ENCODE results near the gene GFOD2.

The GFOD2 gene

GRCh38 chr16:67734731-67735201, 15.7 kb upstream of the GFOD2 start:
- Histone ChIP-seq H4K91ac (ENCODE audit: low read depth, low read length) (no peak overlapping the region), H3K36me3 (ENCODE audit: control insufficient read depth in 1 of 2, insufficient read depth in 2 of 2, low read length in 2 of 2) (peaks cover 41 to 57% of the 10 kb centered on the region in 2 experiments), H4K8ac (ENCODE audit: low read depth, low read length) (no peak overlapping the region), H3K27ac (ENCODE audit: low read depth, low read length) (no peak overlapping the region), H3K79me1 (ENCODE audit: low read length) (no peaks in the 10 kb centered on the region), H3K23ac (ENCODE audit: low read length) (no peak overlapping the region), H4K12ac (ENCODE audit: low read depth, low read length) (no peak overlapping the region), H3K4me3 (ENCODE audit: low read depth, low read length) (no peak overlapping the region), H3K9ac (ENCODE audit: low read length) (no peak overlapping the region), H2AK5ac (ENCODE audit: low read length) (no peak overlapping the region), H3K79me2 (ENCODE audit: control insufficient read depth, insufficient read depth, low read length, poor library complexity) (no peaks in the 10 kb centered on the region), H3K27me3 (ENCODE audit: insufficient read depth, low read length) (no peaks in the 10 kb centered on the region), H3K4ac (ENCODE audit: low read depth, low read length) (no peak overlapping the region), H2AFZ (ENCODE audit: insufficient read depth, low read length, poor library complexity) (no peak overlapping the region), H2BK12ac (ENCODE audit: low read length) (no peak overlapping the region), H3K9me3 (ENCODE audit: insufficient read depth, low read depth, low read length) (peaks cover 4% of the 10 kb centered on the region), H3K4me1 (ENCODE audit: control insufficient read depth in 1 of 2, insufficient read depth in 2 of 2, low read length in 2 of 2) (no peaks in the 10 kb centered on the region), H3K14ac (ENCODE audit: low read length) (no peak overlapping the region), H2BK5ac (ENCODE audit: low read depth, low read length, poor library complexity) (no peak overlapping the region), H3K18ac (ENCODE audit: low read length) (no peak overlapping the region), H2BK120ac (ENCODE audit: insufficient read depth, low read length, poor library complexity) (no peak overlapping the region), H3K4me2 (ENCODE audit: low read length) (no peak overlapping the region)
- no peak for DNase-seq
- no CpG with 5 or more reads among the region's 9 CpGs for WGBS (ENCODE audit: extremely low coverage, insufficient coverage, insufficient read length)

- Histone ChIP-seq H4K91ac (ENCODE audit: low read depth, low read length) (no peak overlapping the region), H3K79me1 (ENCODE audit: low read length) (no peaks in the 10 kb centered on the region), H3K4me3 (ENCODE audit: low read depth, low read length) (no peak overlapping the region), H3K27me3 (ENCODE audit: insufficient read depth, low read length) (no peaks in the 10 kb centered on the region), H3K4me1 (ENCODE audit: control insufficient read depth in 1 of 2, insufficient read depth in 2 of 2, low read length in 2 of 2) (no peaks in the 10 kb centered on the region), H3K79me2 (ENCODE audit: control insufficient read depth, insufficient read depth, low read length, poor library complexity) (no peaks in the 10 kb centered on the region), H2AK5ac (ENCODE audit: low read length) (no peak overlapping the region), H3K23ac (ENCODE audit: low read length) (no peak overlapping the region), H4K12ac (ENCODE audit: low read depth, low read length) (no peak overlapping the region), H3K4ac (ENCODE audit: low read depth, low read length) (no peak overlapping the region), H3K36me3 (ENCODE audit: control insufficient read depth in 1 of 2, insufficient read depth in 2 of 2, low read length in 2 of 2) (peaks cover 49 to 59% of the 10 kb centered on the region in 2 experiments), H4K8ac (ENCODE audit: low read depth, low read length) (no peak overlapping the region), H3K18ac (ENCODE audit: low read length) (no peak overlapping the region), H3K9ac (ENCODE audit: low read length) (no peak overlapping the region), H3K9me3 (ENCODE audit: insufficient read depth, low read depth, low read length) (peaks cover 4% of the 10 kb centered on the region), H3K4me2 (ENCODE audit: low read length) (no peak overlapping the region), H3K14ac (ENCODE audit: low read length) (no peak overlapping the region), H2AFZ (ENCODE audit: insufficient read depth, low read length, poor library complexity) (no peak overlapping the region), H3K27ac (ENCODE audit: low read depth, low read length) (no peak overlapping the region), H2BK5ac (ENCODE audit: low read depth, low read length, poor library complexity) (no peak overlapping the region), H2BK120ac (ENCODE audit: insufficient read depth, low read length, poor library complexity) (no peak overlapping the region), H2BK12ac (ENCODE audit: low read length) (no peak overlapping the region)
- DNase-seq, result no peak
- no CpG with 5 or more reads among the region's 5 CpGs for WGBS (ENCODE audit: extremely low coverage, insufficient coverage, insufficient read length)
These were observed 14.8 kb upstream of the GFOD2 start for GRCh38 chr16:67733734-67734470.

GRCh38 chr16:67731753-67732095, 12.6 kb upstream of the GFOD2 start:
- H3K18ac ChIP-seq (ENCODE audit: low read length), result no peak overlapping the region
- H2BK12ac ChIP-seq (ENCODE audit: low read length), result no peak overlapping the region
- no peak overlapping the region for H2AFZ ChIP-seq (ENCODE audit: insufficient read depth, low read length, poor library complexity)
- H3K9me3 ChIP-seq (ENCODE audit: insufficient read depth, low read depth, low read length), result peaks cover 4% of the 10 kb centered on the region
- no peaks in the 10 kb centered on the region for H3K27me3 ChIP-seq (ENCODE audit: insufficient read depth, low read length)
- H3K14ac ChIP-seq (ENCODE audit: low read length), result no peak overlapping the region
- H3K4ac ChIP-seq (ENCODE audit: low read depth, low read length), result no peak overlapping the region
- H4K12ac ChIP-seq (ENCODE audit: low read depth, low read length), result no peak overlapping the region
- H3K4me2 ChIP-seq (ENCODE audit: low read length), result no peak overlapping the region
- H3K9ac ChIP-seq (ENCODE audit: low read length), result no peak overlapping the region
- H3K27ac ChIP-seq (ENCODE audit: low read depth, low read length), result no peak overlapping the region
- H3K23ac ChIP-seq (ENCODE audit: low read length), result no peak overlapping the region
- no peak overlapping the region for H4K91ac ChIP-seq (ENCODE audit: low read depth, low read length)
- DNase-seq, result no peak
- H2BK120ac ChIP-seq (ENCODE audit: insufficient read depth, low read length, poor library complexity), result no peak overlapping the region
- no peaks in the 10 kb centered on the region for H3K79me2 ChIP-seq (ENCODE audit: control insufficient read depth, insufficient read depth, low read length, poor library complexity)
- no peak overlapping the region for H4K8ac ChIP-seq (ENCODE audit: low read depth, low read length)
- no CpG with 5 or more reads among the region's 4 CpGs for WGBS (ENCODE audit: extremely low coverage, insufficient coverage, insufficient read length)
- no peaks in the 10 kb centered on the region for H3K79me1 ChIP-seq (ENCODE audit: low read length)
- no peak overlapping the region for H2AK5ac ChIP-seq (ENCODE audit: low read length)
- peaks cover 65 to 75% of the 10 kb centered on the region in 2 experiments for H3K36me3 ChIP-seq (ENCODE audit: control insufficient read depth in 1 of 2, insufficient read depth in 2 of 2, low read length in 2 of 2)
- H3K4me3 ChIP-seq (ENCODE audit: low read depth, low read length), result no peak overlapping the region
- H2BK5ac ChIP-seq (ENCODE audit: low read depth, low read length, poor library complexity), result no peak overlapping the region
- no peaks in the 10 kb centered on the region for H3K4me1 ChIP-seq (ENCODE audit: control insufficient read depth in 1 of 2, insufficient read depth in 2 of 2, low read length in 2 of 2)

GRCh38 chr16:67731071-67731752, 12.1 kb upstream of the GFOD2 start:
- H4K91ac ChIP-seq (ENCODE audit: low read depth, low read length), result no peak overlapping the region
- H3K9ac ChIP-seq (ENCODE audit: low read length), result no peak overlapping the region
- no peak overlapping the region for H2BK120ac ChIP-seq (ENCODE audit: insufficient read depth, low read length, poor library complexity)
- no peak overlapping the region for H3K4me3 ChIP-seq (ENCODE audit: low read depth, low read length)
- H3K14ac ChIP-seq (ENCODE audit: low read length), result no peak overlapping the region
- no peak overlapping the region for H2BK12ac ChIP-seq (ENCODE audit: low read length)
- H3K4me1 ChIP-seq (ENCODE audit: control insufficient read depth in 1 of 2, insufficient read depth in 2 of 2, low read length in 2 of 2), result no peaks in the 10 kb centered on the region
- no peak overlapping the region for H2AFZ ChIP-seq (ENCODE audit: insufficient read depth, low read length, poor library complexity)
- no peak overlapping the region for H3K4me2 ChIP-seq (ENCODE audit: low read length)
- H3K79me2 ChIP-seq (ENCODE audit: control insufficient read depth, insufficient read depth, low read length, poor library complexity), result no peaks in the 10 kb centered on the region
- no peak overlapping the region for H3K4ac ChIP-seq (ENCODE audit: low read depth, low read length)
- H3K23ac ChIP-seq (ENCODE audit: low read length), result no peak overlapping the region
- H4K8ac ChIP-seq (ENCODE audit: low read depth, low read length), result no peak overlapping the region
- H2BK5ac ChIP-seq (ENCODE audit: low read depth, low read length, poor library complexity), result no peak overlapping the region
- no peak for DNase-seq
- WGBS (ENCODE audit: extremely low coverage, insufficient coverage, insufficient read length), result no CpG with 5 or more reads among the region's 9 CpGs
- H4K12ac ChIP-seq (ENCODE audit: low read depth, low read length), result no peak overlapping the region
- peaks cover 70 to 77% of the 10 kb centered on the region in 2 experiments for H3K36me3 ChIP-seq (ENCODE audit: control insufficient read depth in 1 of 2, insufficient read depth in 2 of 2, low read length in 2 of 2)
- H3K18ac ChIP-seq (ENCODE audit: low read length), result no peak overlapping the region
- no peak overlapping the region for H3K27ac ChIP-seq (ENCODE audit: low read depth, low read length)
- no peaks in the 10 kb centered on the region for H3K79me1 ChIP-seq (ENCODE audit: low read length)
- H3K27me3 ChIP-seq (ENCODE audit: insufficient read depth, low read length), result no peaks in the 10 kb centered on the region
- peaks cover 4% of the 10 kb centered on the region for H3K9me3 ChIP-seq (ENCODE audit: insufficient read depth, low read depth, low read length)
- H2AK5ac ChIP-seq (ENCODE audit: low read length), result no peak overlapping the region
